PC-9 (cell line): ENCODE measurements around the gene NPEPL1. TPM values are rescaled to one million over a fixed set of nuclear protein-coding genes. Genes with fewer than 3 reads are reported as not detected.

Source experiments
- BruUV-seq: library from RNA; stranded (reverse); fragments of 400-500 nt; replicated peaks from 2 replicates; lab custom pipeline; 2021; lab: Mats Ljungman, UMichigan
- CTCF ChIA-PET: fragments of 300-600 bp; sonication (Branson Sonifier 250); formaldehyde crosslinking; loops from one replicate; lab custom pipeline; 2022; ENCODE audit warnings: antibody characterized with exemption; lab: Charles Lee
- POLR2A ChIA-PET: fragments of 300-600 bp; sonication (Branson Sonifier 250); formaldehyde crosslinking; loops from one replicate; lab custom pipeline; 2022; ENCODE audit warnings: antibody characterized with exemption; ENCODE audit not compliant: unreplicated experiment; lab: Charles Lee
- DNase-seq, 2 experiments: peaks; one replicate each; pipeline versions ENCODE4 v3.0.0 to v3.0.0-alpha.2; 2015 to 2022; ENCODE audit warnings: mixed read lengths in 1 of 2
- H2AFZ ChIP-seq: fragments of 200-600 bp; sonication (generic); 2 replicates; pipeline ENCODE4 v1.8.1; 2017; ENCODE audit warnings: antibody characterized with exemption
- H3F3A ChIP-seq: fragments of 200-600 bp; sonication (generic); 2 replicates; pipeline ENCODE4 v1.8.1; 2017; ENCODE audit warnings: antibody characterized with exemption, mild to moderate bottlenecking, low read depth; ENCODE audit not compliant: insufficient read depth
- H3K27ac ChIP-seq: fragments of 200-600 bp; sonication (generic); 2 replicates; pipeline ENCODE4 v1.6.1; 2016; ENCODE audit warnings: mixed run types
- H3K27me3 ChIP-seq: fragments of 200-600 bp; sonication (generic); 2 replicates; pipeline ENCODE4 v1.6.1; 2016; ENCODE audit warnings: low read depth, mixed run types; ENCODE audit not compliant: insufficient read depth
- H3K36me3 ChIP-seq: fragments of 200-600 bp; sonication (generic); 2 replicates; pipeline ENCODE4 v1.6.1; 2016; ENCODE audit warnings: low read depth, mixed run types
- H3K4me1 ChIP-seq: fragments of 200-600 bp; sonication (generic); replicated peaks from 2 replicates; pipeline ENCODE4 v1.6.1; 2016; ENCODE audit warnings: mixed run types; ENCODE audit not compliant: insufficient read depth
- H3K4me2 ChIP-seq: fragments of 200-600 bp; sonication (generic); 2 replicates; pipeline ENCODE4 v1.6.1; 2017; ENCODE audit warnings: mixed run types
- H3K4me3 ChIP-seq: fragments of 200-600 bp; sonication (generic); 2 replicates; pipeline ENCODE4 v1.6.1; 2016; ENCODE audit warnings: mixed run types
- H3K79me2 ChIP-seq: fragments of 200-600 bp; sonication (generic); 2 replicates; pipeline ENCODE4 v1.6.1; 2017; ENCODE audit warnings: low read depth, mixed run types
- H3K9me2 ChIP-seq: fragments of 200-600 bp; sonication (generic); 2 replicates; pipeline ENCODE4 v1.8.1; 2017; ENCODE audit warnings: mild to moderate bottlenecking; ENCODE audit not compliant: insufficient read depth
- H3K9me3 ChIP-seq: fragments of 200-600 bp; sonication (generic); 2 replicates; pipeline ENCODE4 v1.8.1; 2016; ENCODE audit warnings: low read depth; ENCODE audit not compliant: insufficient read depth
- H4K20me1 ChIP-seq: fragments of 200-600 bp; sonication (generic); 2 replicates; pipeline ENCODE4 v1.8.1; 2017; ENCODE audit not compliant: insufficient read depth
- CTCF ChIP-seq: fragments of 200-600 bp; sonication (generic); conservative IDR thresholded peaks from 2 replicates; pipeline ENCODE4 v1.6.1; 2017; ENCODE audit warnings: mixed run types, antibody characterized with exemption, mild to moderate bottlenecking, moderate library complexity
- EZH2 ChIP-seq: fragments of 200-600 bp; sonication (generic); IDR thresholded peaks from 2 replicates; pipeline ENCODE4 v1.8.0; 2017; ENCODE audit warnings: antibody characterized with exemption, low read depth
- intact Hi-C: fragments of 100-400 bp; cut with micrococcal nuclease; formaldehyde crosslinking; loops from one replicate; pipeline ENCODE4 v1.10.0; 2022; ENCODE audit not compliant: unreplicated experiment
- total RNA-seq: library from RNA; stranded (reverse); gene quantifications from 2 replicates; pipeline ENCODE4 v1.2.3, GENCODE V29; 2021

Gene NPEPL1
- total RNA-seq, 1 experiment from 2014 or later: 24.0 TPM

GRCh38 chr20:58657986-58658385, 34.6 kb upstream of the NPEPL1 start:
- no TSS peak for BruUV-seq
- Histone ChIP-seq H3K27ac (no peak overlapping the region), H3F3A (peaks cover 7% of the 10 kb centered on the region; the same call in 1 of the 2 replicates), H3K9me2 (no peaks in the 10 kb centered on the region), H2AFZ (no peak overlapping the region), H4K20me1 (peaks cover 81% of the 10 kb centered on the region), H3K4me2 (no peak overlapping the region), H3K27me3 (no peaks in the 10 kb centered on the region), H3K4me1 (peaks cover 29% of the 10 kb centered on the region), H3K9me3 (no peaks in the 10 kb centered on the region), H3K4me3 (no peak overlapping the region), H3K79me2 (peaks cover 95% of the 10 kb centered on the region), H3K36me3 (peaks cover 28% of the 10 kb centered on the region)
- ChIA-PET CTCF (no interaction called here), POLR2A (interaction anchor here (0.6 kb wide), 2 partner anchors 14 to 35 kb away, joined by 3 read pairs; no protein-coding TSS in a partner anchor)
- intact Hi-C loops: loop anchor here (10.0 kb wide), 1 partner anchor 173 kb away; no protein-coding TSS in a partner anchor
- no peak for TF ChIP-seq EZH2
- no peak for TF ChIP-seq CTCF
- DNase-seq: no peak

- no peak overlapping the region; the same call in 1 of the 2 replicates for H3K4me2 ChIP-seq
- H3K79me2 ChIP-seq: peaks cover 93% of the 10 kb centered on the region
- peaks cover 22% of the 10 kb centered on the region for H3K4me1 ChIP-seq
- H3K9me2 ChIP-seq: no peaks in the 10 kb centered on the region
- peaks cover 7% of the 10 kb centered on the region; the same call in 1 of the 2 replicates for H3F3A ChIP-seq
- H3K9me3 ChIP-seq: no peaks in the 10 kb centered on the region
- peak overlapping the region; percentile 41 for H3K27ac ChIP-seq
- TF ChIP-seq CTCF (no peak), EZH2 (no peak)
- ChIA-PET CTCF (interaction anchor here (0.7 kb wide), 1 partner anchor 837 kb away, joined by 5 read pairs; no protein-coding TSS in a partner anchor), POLR2A (no interaction called here)
- H3K4me3 ChIP-seq: no peak overlapping the region
- no peak overlapping the region for H2AFZ ChIP-seq
- no peak for DNase-seq
- no peaks in the 10 kb centered on the region for H3K27me3 ChIP-seq
- intact Hi-C loops: loop anchor here (10.0 kb wide), 1 partner anchor 174 kb away; no protein-coding TSS in a partner anchor
- peaks cover 84% of the 10 kb centered on the region for H4K20me1 ChIP-seq
- no TSS peak for BruUV-seq
- peaks cover 32% of the 10 kb centered on the region for H3K36me3 ChIP-seq
Measured at GRCh38 chr20:58658760-58659159, 33.8 kb upstream of the NPEPL1 start.

- Histone ChIP-seq H3K79me2 (peaks cover 93% of the 10 kb centered on the region), H3K36me3 (peaks cover 34% of the 10 kb centered on the region; the same call in 1 of the 2 replicates), H3K9me3 (no peaks in the 10 kb centered on the region), H4K20me1 (peaks cover 89% of the 10 kb centered on the region), H2AFZ (no peak overlapping the region), H3K4me3 (no peak overlapping the region), H3K27ac (peak overlapping the region; percentile 41), H3K9me2 (no peaks in the 10 kb centered on the region), H3F3A (peaks cover 11% of the 10 kb centered on the region; the same call in 1 of the 2 replicates), H3K27me3 (no peaks in the 10 kb centered on the region), H3K4me2 (no peak overlapping the region), H3K4me1 (peaks cover 12% of the 10 kb centered on the region; the same call in 1 of the 2 replicates)
- CTCF ChIA-PET: no interaction called here
- peak; percentile 20 to 76 for DNase-seq
- BruUV-seq: no TSS peak
- intact Hi-C loops: loop anchor here (10.0 kb wide), 1 partner anchor 175 kb away; no protein-coding TSS in a partner anchor
- no peak for TF ChIP-seq EZH2
- no peak for TF ChIP-seq CTCF
- POLR2A ChIA-PET: interaction anchor here (0.5 to 1.2 kb wide), 2 partner anchors 251 to 271 kb away, joined by 3 to 4 read pairs; partner anchors contain the start of gene VAPB
Measured at GRCh38 chr20:58659841-58660240, 32.8 kb upstream of the NPEPL1 start.
